HepG2 (cell line): Measurements from ENCODE around the gene KIRREL3. TPM values are rescaled to one million over a fixed set of nuclear protein-coding genes. Genes with fewer than 3 reads are reported as not detected.

Experiments
- ATAC-seq: fragments of 200-7000 bp; cut with Tn5 transposase; 3 replicates; pipeline ENCODE4 v1.9.1; 2020; ENCODE audit warnings: mild to moderate bottlenecking, moderate library complexity
- BruUV-seq: library from RNA; stranded (reverse); fragments of 400-500 nt; replicated peaks from 2 replicates; lab custom pipeline; 2021; lab: Mats Ljungman, UMichigan
- CTCF ChIA-PET: fragments of 300-600 bp; formaldehyde crosslinking; extraction: SDS; loops from one replicate; lab custom pipeline; 2021; ENCODE audit warnings: low total read pairs, inconsistent platforms, low intra/inter-chr PET ratio; lab: Yijun Ruan, JAX
- POLR2A ChIA-PET: fragments of 350-600 bp; sonication (Branson Sonifier 250); formaldehyde crosslinking; loops from one replicate; lab custom pipeline; 2020; ENCODE audit warnings: antibody characterized with exemption, inconsistent platforms; lab: Yijun Ruan, JAX
- DNase-seq: peaks from one replicate; pipeline ENCODE4 v3.0.0-alpha.2; 2015; ENCODE audit warnings: low spot score
- FAIRE-seq: peaks from 3 replicates; lab custom pipeline; 2011; peaks lifted over from hg19 to GRCh38; lab: Jason Lieb, UNC
- H2AFZ ChIP-seq: one replicate; pipeline ENCODE4 v1.6.1; 2011; ENCODE audit warnings: low read length, inconsistent platforms
- H3K27ac ChIP-seq: fragments of 300-600 bp; 3 replicates; pipeline ENCODE4 v1.8.0; 2011; ENCODE audit warnings: mixed run types, mild to moderate bottlenecking, mixed read lengths, low read length, inconsistent platforms; ENCODE audit not compliant: insufficient read depth; ENCODE audit errors: extremely low read length
- H3K27me3 ChIP-seq, 2 experiments: fragments of 200-600 bp in 1 of 2; 2 replicates in 1 of 2; 3 replicates in 1 of 2; pipeline versions ENCODE4 v1.6.0 to v1.8.0; 2011; ENCODE audit warnings: low read length in 2 of 2, mild to moderate bottlenecking in 2 of 2, moderate library complexity in 2 of 2, inconsistent platforms in 1 of 2; ENCODE audit not compliant: insufficient read depth in 2 of 2, control insufficient read depth in 1 of 2
- H3K36me3 ChIP-seq, 2 experiments: fragments of 200-600 bp in 1 of 2; replicated peaks in 1 of 2; 2 replicates in 1 of 2; 3 replicates in 1 of 2; pipeline versions ENCODE4 v1.5.1 to v1.8.0; 2011; ENCODE audit warnings: low read length in 2 of 2, inconsistent platforms in 1 of 2; ENCODE audit not compliant: insufficient read depth in 2 of 2, control insufficient read depth in 1 of 2
- H3K4me1 ChIP-seq: 2 replicates; pipeline ENCODE4 v1.5.1; 2012; ENCODE audit warnings: low read length, inconsistent platforms; ENCODE audit not compliant: insufficient read depth
- H3K4me2 ChIP-seq: 2 replicates; pipeline ENCODE4 v1.6.0; 2011; ENCODE audit warnings: low read depth, low read length, inconsistent platforms
- H3K4me3 ChIP-seq, 3 experiments: fragments of 200-600 bp in 1 of 3; sonication (generic), shearing (Covaris generic) in 1 of 3; replicated peaks in 1 of 3; 2 replicates each; pipeline ENCODE4 v1.5.1; 2011 to 2016; ENCODE audit warnings: low read length in 3 of 3, inconsistent platforms in 2 of 3, low read depth in 2 of 3, mild to moderate bottlenecking in 2 of 3, control low read depth in 1 of 3, mixed read lengths in 1 of 3; ENCODE audit not compliant: insufficient read depth in 1 of 3
- H3K79me2 ChIP-seq: one replicate; pipeline ENCODE4 v1.6.1; 2011; ENCODE audit warnings: low read length, inconsistent platforms; ENCODE audit not compliant: insufficient read depth
- H3K9ac ChIP-seq: 2 replicates; pipeline ENCODE4 v1.6.0; 2011; ENCODE audit warnings: mild to moderate bottlenecking, low read depth, low read length, inconsistent platforms; ENCODE audit not compliant: insufficient read depth
- H3K9me3 ChIP-seq: 2 replicates; pipeline ENCODE4 v1.5.1; 2012; ENCODE audit warnings: mild to moderate bottlenecking, low read length
- H4K20me1 ChIP-seq: 2 replicates; pipeline ENCODE4 v1.6.0; 2011; ENCODE audit warnings: inconsistent platforms, mild to moderate bottlenecking, low read length, moderate library complexity; ENCODE audit not compliant: insufficient read depth
- ATF1 ChIP-seq: IDR thresholded peaks from 2 replicates; pipeline ENCODE4 v1.6.1; 2016; ENCODE audit warnings: mild to moderate bottlenecking, control low read depth
- FOXA3 ChIP-seq: IDR thresholded peaks from 2 replicates; pipeline ENCODE4 v1.6.1; 2016; ENCODE audit warnings: missing genetic modification reagents, missing compliant biosample characterization
- FOXK2 ChIP-seq: fragments of 450-650 bp; IDR thresholded peaks from 2 replicates; pipeline ENCODE4 v1.6.1; 2016
- HNF1B ChIP-seq: sonication (generic); formaldehyde crosslinking; IDR thresholded peaks from 2 replicates; pipeline ENCODE4 v1.5.1; 2020; ENCODE audit warnings: mild to moderate bottlenecking, moderate library complexity, missing genetic modification reagents
- KIAA2018 ChIP-seq: sonication (generic); formaldehyde crosslinking; IDR thresholded peaks from 2 replicates; pipeline ENCODE4 v1.5.0; 2020; ENCODE audit warnings: mild to moderate bottlenecking, missing genetic modification reagents, borderline replicate concordance
- UBTF ChIP-seq: sonication (generic); formaldehyde crosslinking; IDR thresholded peaks from 2 replicates; pipeline ENCODE4 v1.4.0; 2020; ENCODE audit warnings: mild to moderate bottlenecking, missing genetic modification reagents
- ZNF607 ChIP-seq: sonication (generic); formaldehyde crosslinking; IDR thresholded peaks from 2 replicates; pipeline ENCODE4 v1.5.1; 2020; ENCODE audit warnings: missing genetic modification reagents, mild to moderate bottlenecking, borderline replicate concordance
- ZNF777 ChIP-seq: sonication (generic); formaldehyde crosslinking; IDR thresholded peaks from 2 replicates; pipeline ENCODE4 v1.4.0; 2020; ENCODE audit warnings: missing genetic modification reagents
- WGBS: methylation state at CpG from one replicate; pipeline ENCODE4 v1.1.6; 2017; ENCODE audit warnings: low lambda C conversion rate; 5-methylcytosine and 5-hydroxymethylcytosine counted together
- in situ Hi-C: cut with HindIII; loops from 2 replicates; pipeline ENCODE4 v1.10.0; 2017; ENCODE audit warnings: low pct_unique_long_range_greater_than_20kb; ENCODE audit not compliant: extremely low pct_ligation_motif_present
- intact Hi-C: fragments of 100-400 bp; cut with micrococcal nuclease; formaldehyde crosslinking; loops from one replicate; pipeline ENCODE4 v1.10.0; 2022; ENCODE audit not compliant: unreplicated experiment
- polyA plus RNA-seq, 8 experiments: library from polyadenylated mRNA; depleted of rRNA in 3 of 8; stranded (reverse) in 7 of 8; unstranded in 1 of 8; fragments of >200 nt; fragmentation: Illumina TruSeq in 4 of 8; extraction: Trizol in 4 of 8; gene quantifications; 2 replicates each; pipeline versions ENCODE4 v1.2.1 to v1.2.3, GENCODE V29; 2011 to 2016; ENCODE audit warnings: low read depth in 4 of 8, missing spikeins in 1 of 8, mixed read lengths in 1 of 8; ENCODE audit not compliant: insufficient read depth in 1 of 8
- total RNA-seq, 5 experiments: library from RNA; depleted of rRNA; stranded (reverse); fragments of >200 nt; fragmentation: Illumina TruSeq; extraction: Trizol; gene quantifications; 2 replicates each; pipeline ENCODE4 v1.2.3, GENCODE V29; 2016; ENCODE audit warnings: low read depth in 1 of 5

KIRREL3 gene
- total and polyA plus RNA-seq, 2 of the 13 experiments (the other 11 are each of a cell fraction or from before 2014, with no cell fraction given), result not detected

GRCh38 chr11:126738295-126739031 lies 262.1 kb downstream of the KIRREL3 start (continued):
- TF ChIP-seq UBTF, result no peak

GRCh38 chr11:126736682-126737572 lies 263.6 kb downstream of the KIRREL3 start:
- H3K4me3 ChIP-seq, result no peak overlapping the region
- no peak overlapping the region for H3K27ac ChIP-seq
- H3K27me3 ChIP-seq, result peaks cover 3 to 15% of the 10 kb centered on the region in 2 experiments; a peak in 2 of 5 replicates
- no TSS peak for BruUV-seq
- intact Hi-C loops (loop anchor here (2.0 kb wide), 1 partner anchor 64 kb away; no protein-coding TSS in a partner anchor), in situ Hi-C loops (no loop called here)
- H4K20me1 ChIP-seq, result no peaks in the 10 kb centered on the region
- POLR2A ChIA-PET, result no interaction called here
- CTCF ChIA-PET, result no interaction called here
- ATAC-seq (no peak), FAIRE-seq (no peak), DNase-seq (no peak)
- no peaks in the 10 kb centered on the region for H3K79me2 ChIP-seq
- H2AFZ ChIP-seq, result no peak overlapping the region
- H3K9me3 ChIP-seq, result no peaks in the 10 kb centered on the region
- no peaks in the 10 kb centered on the region for H3K36me3 ChIP-seq
- H3K4me1 ChIP-seq, result no peaks in the 10 kb centered on the region
- H3K9ac ChIP-seq, result no peak overlapping the region
- H3K4me2 ChIP-seq, result no peak overlapping the region
- WGBS, result 8% methylated on average over 10 of the region's 12 CpGs
- TF ChIP-seq ZNF607 (CRISPR knock-in tag), result no peak
- TF ChIP-seq HNF1B, result no peak
- TF ChIP-seq ATF1 (CRISPR knock-in tag), result no peak
- no peak for TF ChIP-seq KIAA2018 (CRISPR knock-in tag)
- no peak for TF ChIP-seq FOXK2
- no peak for TF ChIP-seq ZNF777
- no peak for TF ChIP-seq FOXA3 (CRISPR knock-in tag)
